IMR-90 (cell line): ENCODE results near the gene NTM. TPM values are rescaled to one million over a fixed set of nuclear protein-coding genes. Genes with fewer than 3 reads are reported as not detected.

ENCODE experiments used
- ATAC-seq: fragments of 200-7000 bp; cut with Tn5 transposase; 2 replicates; pipeline ENCODE4 v1.9.1; 2020; ENCODE audit warnings: low read depth, mild to moderate bottlenecking, moderate library complexity
- BruUV-seq: library from RNA; stranded (reverse); fragments of 400-500 nt; replicated peaks from 2 replicates; lab custom pipeline; 2021; lab: Mats Ljungman, UMichigan
- CTCF ChIA-PET: fragments of 300-600 bp; formaldehyde crosslinking; extraction: SDS; loops from one replicate; lab custom pipeline; 2021; ENCODE audit warnings: antibody characterized with exemption; lab: Yijun Ruan, JAX
- POLR2A ChIA-PET: fragments of 300-600 bp; sonication (Branson Sonifier 250); formaldehyde crosslinking; loops from one replicate; lab custom pipeline; 2022; ENCODE audit warnings: antibody characterized with exemption; ENCODE audit not compliant: unreplicated experiment; lab: Charles Lee
- DNase-seq: peaks from one replicate; pipeline ENCODE4 v3.0.0; 2013
- H2AFZ ChIP-seq: replicated peaks from 2 replicates; pipeline ENCODE3; 2013; ENCODE audit warnings: low read length, mild to moderate bottlenecking; ENCODE audit not compliant: poor library complexity
- H2AK5ac ChIP-seq: 2 replicates; pipeline ENCODE4 v1.6.1; 2013; ENCODE audit warnings: low read depth, low read length, inconsistent platforms
- H2AK9ac ChIP-seq: replicated peaks from 2 replicates; pipeline ENCODE3; 2013; ENCODE audit warnings: mild to moderate bottlenecking, low read depth, low read length, moderate library complexity; ENCODE audit not compliant: poor library complexity
- H2BK120ac ChIP-seq: 2 replicates; pipeline ENCODE4 v1.6.1; 2013; ENCODE audit warnings: low read depth, low read length, inconsistent platforms
- H2BK15ac ChIP-seq: 3 replicates; pipeline ENCODE4 v1.6.1; 2013; ENCODE audit warnings: low read depth, low read length, inconsistent platforms
- H2BK20ac ChIP-seq: 2 replicates; pipeline ENCODE4 v1.6.1; 2013; ENCODE audit warnings: low read depth, mild to moderate bottlenecking, inconsistent platforms, low read length, moderate library complexity
- H2BK5ac ChIP-seq: 2 replicates; pipeline ENCODE4 v1.6.1; 2013; ENCODE audit warnings: mild to moderate bottlenecking, low read depth, low read length, inconsistent platforms; ENCODE audit not compliant: poor library complexity, severe bottlenecking
- H3K14ac ChIP-seq: replicated peaks from 2 replicates; pipeline ENCODE4 v1.6.1; 2013; ENCODE audit warnings: low read depth, low read length, inconsistent platforms
- H3K18ac ChIP-seq: 2 replicates; pipeline ENCODE4 v1.6.1; 2013; ENCODE audit warnings: low read depth, low read length, control low read depth
- H3K23ac ChIP-seq: 2 replicates; pipeline ENCODE4 v1.6.1; 2013; ENCODE audit warnings: low read depth, low read length, inconsistent platforms
- H3K27ac ChIP-seq: 2 replicates; pipeline ENCODE4 v1.5.1; 2013; ENCODE audit warnings: mild to moderate bottlenecking, control low read depth, low read length; ENCODE audit not compliant: insufficient read depth
- H3K27me3 ChIP-seq: 2 replicates; pipeline ENCODE4 v1.6.1; 2013; ENCODE audit warnings: low read length; ENCODE audit not compliant: control insufficient read depth, insufficient read depth
- H3K36me3 ChIP-seq: 2 replicates; pipeline ENCODE4 v1.6.1; 2013; ENCODE audit warnings: low read length, mixed read lengths; ENCODE audit not compliant: control insufficient read depth, insufficient read depth
- H3K4ac ChIP-seq: 2 replicates; pipeline ENCODE4 v1.6.1; 2013; ENCODE audit warnings: low read depth, low read length, inconsistent platforms
- H3K4me1 ChIP-seq: 2 replicates; pipeline ENCODE4 v1.6.1; 2013; ENCODE audit warnings: low read length, mixed read lengths; ENCODE audit not compliant: control insufficient read depth, insufficient read depth
- H3K4me2 ChIP-seq: 2 replicates; pipeline ENCODE4 v1.6.1; 2013; ENCODE audit warnings: low read depth, mild to moderate bottlenecking, control low read depth, low read length, moderate library complexity
- H3K4me3 ChIP-seq: 2 replicates; pipeline ENCODE4 v1.5.1; 2013; ENCODE audit warnings: low read depth, mild to moderate bottlenecking, control low read depth, low read length, moderate library complexity; ENCODE audit not compliant: insufficient read depth
- H3K56ac ChIP-seq: 2 replicates; pipeline ENCODE4 v1.6.1; 2013; ENCODE audit warnings: low read length, inconsistent platforms; ENCODE audit not compliant: insufficient read depth; ENCODE audit errors: extremely low read depth
- H3K79me1 ChIP-seq, 2 experiments: 2 replicates each; pipeline ENCODE4 v1.6.1; 2013; ENCODE audit warnings: low read length in 2 of 2, inconsistent platforms in 1 of 2, low read depth in 1 of 2
- H3K9ac ChIP-seq: 2 replicates; pipeline ENCODE4 v1.6.1; 2013; ENCODE audit warnings: low read depth, low read length, control low read depth
- H3K9me1 ChIP-seq: 2 replicates; pipeline ENCODE4 v1.6.1; 2013; ENCODE audit warnings: low read length, inconsistent platforms; ENCODE audit not compliant: insufficient read depth
- H3K9me3 ChIP-seq: 2 replicates; pipeline ENCODE4 v1.6.1; 2013; ENCODE audit warnings: low read length; ENCODE audit not compliant: control insufficient read depth, insufficient read depth
- H4K20me1 ChIP-seq: 2 replicates; pipeline ENCODE4 v1.6.1; 2013; ENCODE audit warnings: low read length, inconsistent platforms; ENCODE audit not compliant: insufficient read depth
- H4K5ac ChIP-seq: 2 replicates; pipeline ENCODE4 v1.6.1; 2013; ENCODE audit warnings: mild to moderate bottlenecking, low read depth, low read length, control low read depth
- H4K8ac ChIP-seq, 2 experiments: 2 replicates each; pipeline ENCODE4 v1.6.1; 2013; ENCODE audit warnings: low read depth in 2 of 2, low read length in 2 of 2, control low read depth in 1 of 2, inconsistent platforms in 1 of 2
- H4K91ac ChIP-seq: 2 replicates; pipeline ENCODE4 v1.6.1; 2013; ENCODE audit warnings: low read depth, low read length, inconsistent platforms; ENCODE audit not compliant: insufficient read depth
- BHLHE40 ChIP-seq: fragments of 150-350 bp; IDR thresholded peaks from 2 replicates; pipeline ENCODE4 v1.6.1; 2016; ENCODE audit warnings: mild to moderate bottlenecking, low read depth, low read length
- CHD1 ChIP-seq: IDR thresholded peaks from 2 replicates; pipeline ENCODE4 v1.6.1; 2012; ENCODE audit warnings: low read depth, low read length, improper control_type of control experiment
- FOS ChIP-seq: fragments of 150-350 bp; IDR thresholded peaks from 2 replicates; pipeline ENCODE4 v1.6.1; 2016; ENCODE audit warnings: low read depth, low read length
- MAFK ChIP-seq: IDR thresholded peaks from 2 replicates; pipeline ENCODE4 v1.6.1; 2012; ENCODE audit warnings: low read depth, low read length, improper control_type of control experiment
- MXI1 ChIP-seq: IDR thresholded peaks from 2 replicates; pipeline ENCODE4 v1.6.1; 2012; ENCODE audit warnings: low read depth, mild to moderate bottlenecking, low read length, moderate library complexity, borderline replicate concordance
- NFE2L2 ChIP-seq: fragments of 150-350 bp; IDR thresholded peaks from 2 replicates; pipeline ENCODE4 v1.6.1; 2016; ENCODE audit warnings: low read depth, mild to moderate bottlenecking, low read length
- RAD21 ChIP-seq: IDR thresholded peaks from 2 replicates; pipeline ENCODE4 v1.6.1; 2012; ENCODE audit warnings: low read length, improper control_type of control experiment
- RCOR1 ChIP-seq: IDR thresholded peaks from 2 replicates; pipeline ENCODE4 v1.6.1; 2012; ENCODE audit warnings: mild to moderate bottlenecking, low read length, improper control_type of control experiment; ENCODE audit not compliant: insufficient replicate concordance
- SMC3 ChIP-seq: fragments of 150-350 bp; IDR thresholded peaks from 2 replicates; pipeline ENCODE4 v1.6.1; 2016; ENCODE audit warnings: low read depth, mild to moderate bottlenecking, antibody characterized with exemption, low read length, moderate library complexity
- WGBS, 2 experiments: methylation state at CpG; one replicate each; pipeline versions ENCODE4 v1.1.5 to v1.1.7; 2013; ENCODE audit warnings: missing lambda C conversion rate in 2 of 2; ENCODE audit not compliant: insufficient read length in 1 of 2; ENCODE audit errors: extremely low coverage in 2 of 2; 5-methylcytosine and 5-hydroxymethylcytosine counted together
- dilution Hi-C: fragments of 300-500 bp; cut with HindIII; formaldehyde crosslinking; loops from one replicate; pipeline ENCODE4 v1.14.3; 2018; ENCODE audit warnings: low sequenced_read_pairs; ENCODE audit not compliant: unreplicated experiment
- in situ Hi-C: fragments of 300-500 bp; cut with MboI; formaldehyde crosslinking; loops from 3 replicates; pipeline ENCODE4 v1.14.3; 2019; ENCODE audit warnings: low sequenced_read_pairs, inconsistent platforms, mixed read lengths
- intact Hi-C: fragments of 100-400 bp; cut with micrococcal nuclease; formaldehyde crosslinking; loops from 2 replicates; pipeline ENCODE4 v1.10.0; 2022
- polyA plus RNA-seq, 3 experiments: library from polyadenylated mRNA; depleted of rRNA; stranded (reverse); fragments of >200 nt; gene quantifications; 2 replicates each; pipeline ENCODE4 v1.2.3, GENCODE V29; 2012; ENCODE audit warnings: low replicate concordance in 1 of 3
- total RNA-seq: library from RNA; depleted of rRNA; stranded (reverse); fragments of >200 nt; gene quantifications from 2 replicates; pipeline ENCODE4 v1.2.3, GENCODE V29; 2012
- TF ChIP-seq, protein P1 (sequence below): fragments of 150-350 bp; IDR thresholded peaks from 2 replicates; pipeline ENCODE4 v1.6.1; 2017; ENCODE audit warnings: mild to moderate bottlenecking, antibody characterized with exemption, low read length, low read depth
- TF ChIP-seq, protein P2 (sequence below): conservative IDR thresholded peaks from 2 replicates; pipeline ENCODE4 v1.5.1; 2012; ENCODE audit warnings: mild to moderate bottlenecking, low read depth, low read length, improper control_type of control experiment

The NTM gene
- total and polyA plus RNA-seq, 2 of the 4 experiments (the other 2 are of a cell fraction) = 19.5 to 25.5 TPM

DNA sequence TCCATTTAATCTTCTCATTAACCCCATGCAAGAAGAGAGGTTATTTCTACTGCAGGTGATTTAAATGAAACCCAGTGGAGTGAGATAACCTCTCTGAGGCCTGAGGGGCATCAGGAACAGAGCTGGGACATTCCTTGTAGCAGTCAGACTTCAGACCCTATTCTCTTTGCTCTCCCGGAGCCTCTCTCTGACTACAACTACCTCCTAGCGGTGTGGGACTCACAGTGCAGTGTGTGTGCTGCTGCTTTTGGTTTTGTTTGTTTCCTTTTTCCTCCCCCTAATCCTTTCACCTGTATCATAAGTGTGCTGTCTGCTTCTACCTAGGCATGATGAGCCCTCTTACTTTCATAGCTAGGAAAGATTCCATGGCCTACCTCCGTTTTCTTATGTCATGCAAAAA lies 769.6 kb downstream of the NTM start:
- Histone ChIP-seq H2BK15ac (no peak overlapping the region), H4K20me1 (no peaks in the 10 kb centered on the region), H2AK9ac (no peak overlapping the region), H3K23ac (no peak overlapping the region), H4K91ac (no peak overlapping the region), H3K27me3 (no peaks in the 10 kb centered on the region), H3K4me2 (no peak overlapping the region), H3K4me3 (no peak overlapping the region), H4K8ac (no peak overlapping the region), H2AFZ (no peak overlapping the region), H3K9me3 (no peaks in the 10 kb centered on the region), H3K27ac (no peak overlapping the region), H3K79me1 (peaks cover 0 to 32% of the 10 kb centered on the region in 2 experiments; a peak in 3 of 4 replicates), H3K9me1 (peaks cover 10% of the 10 kb centered on the region), H2AK5ac (no peak overlapping the region), H4K5ac (no peak overlapping the region), H3K18ac (no peak overlapping the region), H2BK120ac (no peak overlapping the region), H3K14ac (no peak overlapping the region), H2BK20ac (no peak overlapping the region), H3K9ac (no peak overlapping the region), H3K56ac (no peak overlapping the region), H3K4me1 (no peaks in the 10 kb centered on the region), H3K4ac (no peak overlapping the region), H2BK5ac (no peak overlapping the region), H3K36me3 (no peaks in the 10 kb centered on the region)
- BruUV-seq = no TSS peak
- ChIA-PET CTCF (no interaction called here), POLR2A (no interaction called here)
- TF ChIP-seq RAD21 (no peak), RCOR1 (no peak), BHLHE40 (no peak), NFE2L2 (no peak), MXI1 (no peak), SMC3 (no peak), CHD1 (no peak), FOS (no peak), MAFK (no peak)
- TF ChIP-seq, protein P1, sequence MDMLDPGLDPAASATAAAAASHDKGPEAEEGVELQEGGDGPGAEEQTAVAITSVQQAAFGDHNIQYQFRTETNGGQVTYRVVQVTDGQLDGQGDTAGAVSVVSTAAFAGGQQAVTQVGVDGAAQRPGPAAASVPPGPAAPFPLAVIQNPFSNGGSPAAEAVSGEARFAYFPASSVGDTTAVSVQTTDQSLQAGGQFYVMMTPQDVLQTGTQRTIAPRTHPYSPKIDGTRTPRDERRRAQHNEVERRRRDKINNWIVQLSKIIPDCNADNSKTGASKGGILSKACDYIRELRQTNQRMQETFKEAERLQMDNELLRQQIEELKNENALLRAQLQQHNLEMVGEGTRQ = no peak
- TF ChIP-seq, protein P2, sequence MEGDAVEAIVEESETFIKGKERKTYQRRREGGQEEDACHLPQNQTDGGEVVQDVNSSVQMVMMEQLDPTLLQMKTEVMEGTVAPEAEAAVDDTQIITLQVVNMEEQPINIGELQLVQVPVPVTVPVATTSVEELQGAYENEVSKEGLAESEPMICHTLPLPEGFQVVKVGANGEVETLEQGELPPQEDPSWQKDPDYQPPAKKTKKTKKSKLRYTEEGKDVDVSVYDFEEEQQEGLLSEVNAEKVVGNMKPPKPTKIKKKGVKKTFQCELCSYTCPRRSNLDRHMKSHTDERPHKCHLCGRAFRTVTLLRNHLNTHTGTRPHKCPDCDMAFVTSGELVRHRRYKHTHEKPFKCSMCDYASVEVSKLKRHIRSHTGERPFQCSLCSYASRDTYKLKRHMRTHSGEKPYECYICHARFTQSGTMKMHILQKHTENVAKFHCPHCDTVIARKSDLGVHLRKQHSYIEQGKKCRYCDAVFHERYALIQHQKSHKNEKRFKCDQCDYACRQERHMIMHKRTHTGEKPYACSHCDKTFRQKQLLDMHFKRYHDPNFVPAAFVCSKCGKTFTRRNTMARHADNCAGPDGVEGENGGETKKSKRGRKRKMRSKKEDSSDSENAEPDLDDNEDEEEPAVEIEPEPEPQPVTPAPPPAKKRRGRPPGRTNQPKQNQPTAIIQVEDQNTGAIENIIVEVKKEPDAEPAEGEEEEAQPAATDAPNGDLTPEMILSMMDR = no peak
- dilution Hi-C loops = no loop called here
- WGBS, 2 experiments = no CpG with 5 or more reads among the region's 3 CpGs
- in situ Hi-C loops = no loop called here
- intact Hi-C loops = loop anchor here (10.0 kb wide), 1 partner anchor 225 kb away; no protein-coding TSS in a partner anchor
- ATAC-seq = no peak
- no peak for DNase-seq
